Measurements from ENCODE around the gene DPY19L3. TPM values are rescaled to one million over a fixed set of nuclear protein-coding genes. Genes with fewer than 3 reads are reported as not detected.

The DPY19L3 gene
- polyA plus RNA-seq, 1 donor from 2014 or later, result 26.7 TPM

GRCh38 chr19:32464279-32464678 is 58.7 kb downstream of the DPY19L3 start:
- no peak overlapping the region for H3K9ac ChIP-seq (ENCODE audit: low read length)
- H3K79me2 ChIP-seq (replicated peaks; ENCODE audit: insufficient read depth, low read length), result no peaks in the 10 kb centered on the region
- no peaks in the 10 kb centered on the region for H3K9me2 ChIP-seq (ENCODE audit: insufficient read depth, low read length)
- H3K36me3 ChIP-seq (ENCODE audit: insufficient read depth, low read length), result peaks cover 12% of the 10 kb centered on the region
- H3K4me3 ChIP-seq (ENCODE audit: low read length), result no peak overlapping the region
- no peak overlapping the region for H3K27ac ChIP-seq (ENCODE audit: low read length)
- no peak overlapping the region for H3K4me2 ChIP-seq (ENCODE audit: low read length)
- no peak overlapping the region for H2AFZ ChIP-seq (ENCODE audit: low read depth, low read length)
- no peaks in the 10 kb centered on the region for H3F3A ChIP-seq (ENCODE audit: insufficient read depth, low read length, poor library complexity, severe bottlenecking)
- no peaks in the 10 kb centered on the region for H3K9me3 ChIP-seq (ENCODE audit: low read length)
- H3K27me3 ChIP-seq (ENCODE audit: insufficient read depth, low read depth, low read length), result no peaks in the 10 kb centered on the region
- no peaks in the 10 kb centered on the region for H4K20me1 ChIP-seq (ENCODE audit: insufficient read depth)
- TF ChIP-seq EP300 (conservative IDR thresholded peaks at IDR 0.05; ENCODE audit: poor library complexity, severe bottlenecking) (no peak), SMC3 (conservative IDR thresholded peaks at IDR 0.05; ENCODE audit: poor library complexity) (peak; percentile 75), TAF1 (IDR thresholded peaks at IDR 0.05; ENCODE audit: low read depth) (no peak), EZH2 (IDR thresholded peaks at IDR 0.05; ENCODE audit: borderline replicate concordance, insufficient read depth, low read length, poor library complexity, severe bottlenecking) (no peak), POLR2AphosphoS5 (IDR thresholded peaks at IDR 0.05) (no peak), RAD21 (conservative IDR thresholded peaks at IDR 0.05) (peak; percentile 68), MXI1 (conservative IDR thresholded peaks at IDR 0.05; ENCODE audit: poor library complexity, severe bottlenecking) (no peak)
- TF ChIP-seq, protein P1, sequence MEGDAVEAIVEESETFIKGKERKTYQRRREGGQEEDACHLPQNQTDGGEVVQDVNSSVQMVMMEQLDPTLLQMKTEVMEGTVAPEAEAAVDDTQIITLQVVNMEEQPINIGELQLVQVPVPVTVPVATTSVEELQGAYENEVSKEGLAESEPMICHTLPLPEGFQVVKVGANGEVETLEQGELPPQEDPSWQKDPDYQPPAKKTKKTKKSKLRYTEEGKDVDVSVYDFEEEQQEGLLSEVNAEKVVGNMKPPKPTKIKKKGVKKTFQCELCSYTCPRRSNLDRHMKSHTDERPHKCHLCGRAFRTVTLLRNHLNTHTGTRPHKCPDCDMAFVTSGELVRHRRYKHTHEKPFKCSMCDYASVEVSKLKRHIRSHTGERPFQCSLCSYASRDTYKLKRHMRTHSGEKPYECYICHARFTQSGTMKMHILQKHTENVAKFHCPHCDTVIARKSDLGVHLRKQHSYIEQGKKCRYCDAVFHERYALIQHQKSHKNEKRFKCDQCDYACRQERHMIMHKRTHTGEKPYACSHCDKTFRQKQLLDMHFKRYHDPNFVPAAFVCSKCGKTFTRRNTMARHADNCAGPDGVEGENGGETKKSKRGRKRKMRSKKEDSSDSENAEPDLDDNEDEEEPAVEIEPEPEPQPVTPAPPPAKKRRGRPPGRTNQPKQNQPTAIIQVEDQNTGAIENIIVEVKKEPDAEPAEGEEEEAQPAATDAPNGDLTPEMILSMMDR (IDR thresholded peaks at IDR 0.05; ENCODE audit: poor library complexity, severe bottlenecking), result peak; percentile 66
- TF ChIP-seq, protein P2, sequence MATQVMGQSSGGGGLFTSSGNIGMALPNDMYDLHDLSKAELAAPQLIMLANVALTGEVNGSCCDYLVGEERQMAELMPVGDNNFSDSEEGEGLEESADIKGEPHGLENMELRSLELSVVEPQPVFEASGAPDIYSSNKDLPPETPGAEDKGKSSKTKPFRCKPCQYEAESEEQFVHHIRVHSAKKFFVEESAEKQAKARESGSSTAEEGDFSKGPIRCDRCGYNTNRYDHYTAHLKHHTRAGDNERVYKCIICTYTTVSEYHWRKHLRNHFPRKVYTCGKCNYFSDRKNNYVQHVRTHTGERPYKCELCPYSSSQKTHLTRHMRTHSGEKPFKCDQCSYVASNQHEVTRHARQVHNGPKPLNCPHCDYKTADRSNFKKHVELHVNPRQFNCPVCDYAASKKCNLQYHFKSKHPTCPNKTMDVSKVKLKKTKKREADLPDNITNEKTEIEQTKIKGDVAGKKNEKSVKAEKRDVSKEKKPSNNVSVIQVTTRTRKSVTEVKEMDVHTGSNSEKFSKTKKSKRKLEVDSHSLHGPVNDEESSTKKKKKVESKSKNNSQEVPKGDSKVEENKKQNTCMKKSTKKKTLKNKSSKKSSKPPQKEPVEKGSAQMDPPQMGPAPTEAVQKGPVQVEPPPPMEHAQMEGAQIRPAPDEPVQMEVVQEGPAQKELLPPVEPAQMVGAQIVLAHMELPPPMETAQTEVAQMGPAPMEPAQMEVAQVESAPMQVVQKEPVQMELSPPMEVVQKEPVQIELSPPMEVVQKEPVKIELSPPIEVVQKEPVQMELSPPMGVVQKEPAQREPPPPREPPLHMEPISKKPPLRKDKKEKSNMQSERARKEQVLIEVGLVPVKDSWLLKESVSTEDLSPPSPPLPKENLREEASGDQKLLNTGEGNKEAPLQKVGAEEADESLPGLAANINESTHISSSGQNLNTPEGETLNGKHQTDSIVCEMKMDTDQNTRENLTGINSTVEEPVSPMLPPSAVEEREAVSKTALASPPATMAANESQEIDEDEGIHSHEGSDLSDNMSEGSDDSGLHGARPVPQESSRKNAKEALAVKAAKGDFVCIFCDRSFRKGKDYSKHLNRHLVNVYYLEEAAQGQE (IDR thresholded peaks at IDR 0.05; ENCODE audit: borderline replicate concordance), result no peak

DNA sequence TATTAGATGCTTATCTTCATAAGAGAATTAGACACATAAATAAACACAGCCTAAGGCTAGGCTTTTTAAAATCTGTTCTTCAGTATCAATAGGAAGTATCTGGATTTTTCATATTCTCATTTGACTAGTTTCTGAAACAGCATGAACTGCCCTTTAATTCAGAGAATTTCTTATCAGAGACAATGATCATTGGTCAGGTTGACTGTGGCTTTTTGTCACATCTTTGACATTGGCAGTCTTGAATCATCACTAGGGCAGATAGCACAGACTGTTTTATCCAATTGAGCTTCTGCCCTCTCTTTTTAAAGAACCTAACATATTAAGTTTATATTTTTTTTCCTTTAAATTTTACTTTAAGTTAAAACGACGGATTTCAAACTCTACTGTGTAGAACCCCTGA is 59.6 kb downstream of the DPY19L3 start:
- H3K9ac ChIP-seq (ENCODE audit: low read length), result no peak overlapping the region
- no peak for TF ChIP-seq TAF1 (IDR thresholded peaks at IDR 0.05; ENCODE audit: low read depth)
- no peak for TF ChIP-seq EZH2 (IDR thresholded peaks at IDR 0.05; ENCODE audit: borderline replicate concordance, insufficient read depth, low read length, poor library complexity, severe bottlenecking)
- no peak for TF ChIP-seq RAD21 (conservative IDR thresholded peaks at IDR 0.05)
- no peak for TF ChIP-seq EP300 (conservative IDR thresholded peaks at IDR 0.05; ENCODE audit: poor library complexity, severe bottlenecking)
- TF ChIP-seq, protein P1 (IDR thresholded peaks at IDR 0.05; ENCODE audit: poor library complexity, severe bottlenecking), result no peak
- no peak for TF ChIP-seq POLR2AphosphoS5 (IDR thresholded peaks at IDR 0.05)
- TF ChIP-seq SMC3 (conservative IDR thresholded peaks at IDR 0.05; ENCODE audit: poor library complexity), result no peak
- TF ChIP-seq, protein P2 (IDR thresholded peaks at IDR 0.05; ENCODE audit: borderline replicate concordance), result no peak
- TF ChIP-seq MXI1 (conservative IDR thresholded peaks at IDR 0.05; ENCODE audit: poor library complexity, severe bottlenecking), result no peak
- no peaks in the 10 kb centered on the region for H3K27me3 ChIP-seq (ENCODE audit: insufficient read depth, low read depth, low read length)

More for the DNA sequence above, 59.6 kb downstream of the DPY19L3 start:
- Histone ChIP-seq H3K4me2 (ENCODE audit: low read length) (no peak overlapping the region), H3K9me3 (ENCODE audit: low read length) (no peaks in the 10 kb centered on the region), H3K79me2 (replicated peaks; ENCODE audit: insufficient read depth, low read length) (no peaks in the 10 kb centered on the region), H3K9me2 (ENCODE audit: insufficient read depth, low read length) (no peaks in the 10 kb centered on the region), H2AFZ (ENCODE audit: low read depth, low read length) (no peak overlapping the region), H3K27ac (ENCODE audit: low read length) (no peak overlapping the region), H3K4me3 (ENCODE audit: low read length) (no peak overlapping the region), H3K36me3 (ENCODE audit: insufficient read depth, low read length) (peaks cover 12% of the 10 kb centered on the region), H4K20me1 (ENCODE audit: insufficient read depth) (no peaks in the 10 kb centered on the region), H3F3A (ENCODE audit: insufficient read depth, low read length, poor library complexity, severe bottlenecking) (no peaks in the 10 kb centered on the region)

All from neural cell (in vitro differentiated cells).